GM18502 (cell line): ENCODE data around the gene TEKT1.
"Not testable (repeated sequence)": the region's sequence is repeated elsewhere in the genome, so short reads cannot be mapped to it uniquely, and the experiment has no call there.

Source experiments
- ATAC-seq: cut with Tn5 transposase; IDR thresholded peaks from one replicate; pipeline ENCODE4 v1.9.1; 2021; ENCODE audit warnings: mild to moderate bottlenecking; ENCODE audit not compliant: unreplicated experiment, poor library complexity

Gene TEKT1

DNA sequence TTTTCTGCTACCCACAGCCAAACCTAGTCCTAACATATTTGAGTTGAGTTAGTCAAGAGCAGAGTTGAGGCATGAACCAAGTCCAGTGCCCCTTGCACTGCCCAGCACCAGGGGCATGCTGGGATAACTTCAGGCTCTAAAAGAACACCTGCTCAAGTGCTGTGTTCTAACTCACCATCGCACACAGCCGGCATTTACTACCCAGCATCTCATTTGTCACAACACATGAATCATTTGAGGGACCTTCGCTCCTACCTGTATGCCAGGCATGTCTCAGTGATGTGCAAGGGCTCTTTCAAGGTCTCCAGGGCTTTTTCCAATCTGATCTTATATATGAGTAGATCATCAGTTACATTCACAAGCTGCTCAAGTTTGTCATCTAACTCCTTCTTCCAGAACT is 12.6 kb downstream of the TEKT1 start:
- ATAC-seq, result no peak

DNA sequence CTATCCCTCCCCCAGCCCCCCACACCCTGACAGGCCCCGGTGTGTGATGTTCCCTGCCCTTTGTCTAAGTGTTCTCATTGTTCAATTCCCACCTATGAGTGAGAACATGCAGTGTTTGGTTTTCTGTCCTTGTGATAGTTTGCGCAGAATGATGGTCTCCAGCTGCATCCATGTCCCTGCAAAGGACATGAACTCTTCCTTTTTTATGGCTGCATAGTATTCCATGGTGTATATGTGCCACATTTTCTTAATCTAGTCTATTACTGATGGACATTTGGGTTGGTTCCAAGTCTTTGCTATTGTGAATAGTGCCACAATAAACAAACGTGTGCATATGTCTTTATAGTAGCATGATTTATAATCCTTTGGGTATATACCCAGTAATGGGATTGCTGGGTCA is 15.2 kb downstream of the TEKT1 start:
- not testable (repeated sequence) for ATAC-seq

DNA sequence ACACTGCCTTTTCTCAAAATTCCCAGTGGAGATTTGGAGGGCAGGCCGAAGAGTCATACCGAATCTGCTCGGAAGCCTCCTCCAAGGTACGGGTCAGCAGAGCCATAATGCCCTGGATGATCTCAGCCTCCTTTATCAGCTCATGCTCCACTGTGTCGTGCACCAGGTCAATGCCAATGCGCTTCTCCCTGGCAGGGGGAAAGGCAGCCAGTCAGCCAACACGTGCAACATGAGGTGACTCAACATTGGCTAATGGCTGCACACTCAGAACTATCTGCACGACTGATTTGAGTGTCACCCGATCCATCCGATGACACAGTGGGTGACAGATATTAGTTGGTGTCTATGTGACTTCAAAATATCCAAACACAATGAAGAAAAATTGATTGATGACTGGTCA is 15.8 kb downstream of the TEKT1 start:
- no peak for ATAC-seq

DNA sequence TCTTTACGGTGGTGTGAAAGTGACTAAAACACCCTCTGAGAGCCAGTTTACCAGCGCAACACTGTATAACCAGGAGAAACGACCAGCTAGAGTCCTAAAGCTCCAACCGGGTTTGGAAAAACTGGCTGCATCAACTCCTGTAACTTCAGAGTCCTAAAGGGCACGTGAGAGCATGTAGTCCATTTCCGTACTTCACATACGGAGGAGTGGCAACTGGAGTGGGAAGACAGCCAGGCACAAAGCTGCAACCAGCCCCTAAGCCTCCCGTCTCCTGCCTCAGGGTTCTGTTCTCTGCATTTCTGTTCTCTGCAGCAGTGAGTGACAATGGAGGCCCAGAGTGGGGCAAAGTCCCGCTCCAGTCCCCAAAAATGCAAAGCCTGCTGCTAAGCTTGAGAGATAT is 19.2 kb downstream of the TEKT1 start:
- no peak for ATAC-seq

DNA sequence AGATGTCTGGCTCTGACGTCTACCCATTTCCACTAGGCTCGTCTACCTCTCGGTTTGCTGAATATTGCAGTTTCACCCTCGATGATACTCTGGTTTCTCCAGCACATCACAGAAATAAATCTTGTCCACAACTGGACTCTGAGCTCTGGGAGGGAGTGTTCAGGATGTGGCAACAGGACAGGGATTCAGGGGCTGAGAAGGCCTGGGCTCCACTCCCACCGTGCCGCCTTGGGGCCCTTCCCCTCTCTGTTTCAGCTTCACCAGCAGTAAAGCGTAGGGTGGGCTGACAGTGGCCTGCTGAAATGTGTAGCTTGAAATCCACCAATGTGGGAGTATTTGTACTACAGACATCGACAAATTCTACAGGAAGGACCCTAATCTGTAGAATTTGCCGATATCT is 20.0 kb downstream of the TEKT1 start:
- ATAC-seq, result no peak

DNA sequence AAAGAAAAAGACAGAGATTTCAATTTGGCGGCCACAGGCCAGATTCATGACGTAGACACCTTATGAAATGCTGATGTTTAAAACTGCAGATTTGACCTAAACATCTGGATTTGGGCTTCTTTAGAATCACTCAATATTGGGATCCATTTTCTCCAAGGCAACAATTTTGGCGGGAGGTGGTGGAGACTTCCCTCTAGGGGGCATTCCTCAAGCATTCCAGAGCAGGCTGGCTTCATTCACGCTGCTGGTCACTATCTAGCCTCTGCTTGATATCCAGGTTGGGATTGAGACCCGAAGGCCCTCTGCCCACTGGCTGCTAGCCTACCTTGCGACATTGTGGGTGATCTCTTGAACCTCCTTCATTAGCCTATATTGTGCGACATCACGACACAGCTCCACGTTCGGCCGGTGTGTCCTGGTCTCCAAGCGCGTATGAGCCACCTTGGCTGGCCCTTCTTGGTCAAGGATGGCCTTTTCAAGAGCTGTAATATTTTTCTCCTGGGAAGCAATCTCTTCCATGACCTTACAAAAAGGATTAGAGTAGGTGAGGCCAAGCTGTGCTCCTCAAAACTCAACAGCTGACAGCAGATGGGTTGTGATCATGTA is 31.0 kb downstream of the TEKT1 start:
- ATAC-seq, result no peak

DNA sequence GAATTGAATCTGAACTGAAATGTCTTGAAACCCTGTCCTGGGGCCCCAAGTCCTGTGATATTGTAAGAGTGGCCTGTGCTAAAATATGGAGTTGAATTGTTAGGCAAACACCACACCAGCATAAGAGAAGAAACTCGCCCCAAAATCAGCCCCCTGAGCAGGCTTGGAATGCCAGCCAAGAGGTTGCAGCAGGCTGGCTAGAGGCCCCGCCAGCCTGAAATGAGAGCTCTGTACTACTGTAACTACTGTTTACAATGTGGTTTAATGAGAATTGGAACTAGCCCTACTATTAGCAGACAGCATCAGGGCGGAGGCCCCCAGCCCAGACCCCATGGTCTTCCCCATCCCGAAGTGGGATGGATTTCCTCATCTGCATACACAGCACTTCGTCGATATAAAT is 31.8 kb downstream of the TEKT1 start:
- no peak for ATAC-seq

DNA sequence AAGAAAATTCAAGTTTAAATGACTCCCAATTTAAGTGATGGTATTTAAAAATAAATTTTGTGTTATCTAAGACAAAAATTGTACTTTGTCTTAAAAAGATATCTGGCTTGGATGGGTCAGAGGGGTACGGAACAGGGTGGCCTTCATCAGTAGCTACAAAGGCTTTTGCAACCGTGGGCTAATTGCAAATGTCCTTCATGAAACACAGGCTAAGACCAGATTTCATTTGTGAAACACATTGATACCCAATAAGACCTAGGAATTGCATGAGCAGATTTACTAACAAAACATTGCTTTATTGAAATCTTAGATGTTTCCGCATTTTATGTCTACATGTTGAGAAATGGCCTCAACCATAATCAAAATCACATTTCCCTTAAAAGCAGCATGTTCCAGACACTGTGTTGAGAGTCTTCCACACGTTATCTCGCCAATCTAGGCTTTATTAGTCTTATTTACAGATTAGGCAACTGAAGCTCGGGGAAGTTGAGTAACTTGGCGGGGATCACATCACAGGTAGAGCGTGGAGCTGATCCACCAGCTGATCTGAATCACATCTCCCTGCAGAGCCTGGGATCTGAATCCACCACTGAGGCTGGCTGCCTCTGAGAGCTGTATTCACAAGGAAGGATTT is 33.7 kb downstream of the TEKT1 start:
- no peak for ATAC-seq

DNA sequence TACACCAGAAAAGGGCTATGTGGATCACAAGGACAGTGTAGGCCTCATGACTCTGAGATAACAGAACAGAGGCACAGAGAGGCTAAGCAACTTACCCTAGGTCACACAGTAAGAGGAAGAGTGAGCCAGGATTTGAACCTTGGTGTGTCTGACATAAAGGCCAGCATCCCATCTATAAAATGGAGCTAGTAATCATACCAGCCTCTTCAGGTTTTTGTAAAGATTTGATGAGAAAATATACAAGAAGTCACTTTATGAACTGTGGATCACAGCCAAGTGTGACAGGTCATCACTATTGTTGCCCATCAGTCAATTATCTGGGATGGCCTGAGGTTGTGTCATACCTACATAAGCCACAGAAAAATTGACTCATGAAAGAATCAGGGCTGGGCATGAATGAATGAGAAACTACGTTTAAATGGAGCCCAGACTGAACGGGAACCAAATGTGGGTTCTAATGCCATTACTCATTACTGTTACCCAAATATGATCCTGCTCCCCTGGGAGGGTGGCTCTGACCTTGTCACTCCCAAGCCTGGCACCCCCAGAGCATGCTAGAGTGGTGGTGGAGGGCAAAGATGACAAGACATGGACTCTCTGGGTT is 34.5 kb downstream of the TEKT1 start:
- ATAC-seq, result no peak

DNA sequence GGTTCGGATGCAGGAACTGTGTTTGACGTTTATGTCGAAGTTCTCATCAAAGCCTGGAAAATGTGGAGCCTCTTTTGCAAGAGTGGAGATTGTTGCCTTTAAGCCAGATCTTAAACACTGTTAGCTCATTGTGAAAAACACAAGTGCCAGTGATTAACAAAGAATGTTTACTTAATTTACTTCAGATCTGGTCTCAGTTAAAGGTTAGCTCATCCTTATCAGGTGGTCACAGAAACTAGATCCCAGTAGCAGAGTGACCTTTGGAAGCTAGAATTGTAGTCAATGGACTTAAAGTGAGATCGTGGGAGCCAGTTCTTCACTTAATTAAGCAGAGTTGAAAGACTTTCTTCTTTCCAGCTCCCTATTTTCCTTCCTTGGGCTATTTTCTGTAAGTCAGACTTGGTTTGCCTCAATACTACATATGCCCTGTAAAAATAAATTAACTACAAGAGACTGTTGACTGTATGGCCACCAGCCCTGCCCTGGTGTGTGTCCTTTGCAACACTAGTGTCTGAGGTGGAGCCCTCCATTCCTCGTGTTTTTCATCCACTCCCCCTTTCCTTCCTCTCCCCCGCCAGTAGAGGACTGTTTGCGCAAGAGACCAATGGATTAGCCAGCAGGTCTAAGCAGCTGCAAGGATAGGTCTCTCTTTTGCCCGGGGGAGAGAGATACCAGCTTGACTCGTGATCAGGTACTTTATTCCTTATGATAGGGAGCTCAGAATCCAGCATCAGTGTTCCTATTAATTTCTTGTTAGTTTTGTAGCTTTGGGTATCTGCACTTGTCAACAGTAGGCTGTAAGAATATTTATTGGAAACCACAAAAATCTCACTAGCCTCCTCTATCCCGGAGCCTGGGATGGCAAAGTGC is 35.3 kb downstream of the TEKT1 start:
- ATAC-seq, result no peak

DNA sequence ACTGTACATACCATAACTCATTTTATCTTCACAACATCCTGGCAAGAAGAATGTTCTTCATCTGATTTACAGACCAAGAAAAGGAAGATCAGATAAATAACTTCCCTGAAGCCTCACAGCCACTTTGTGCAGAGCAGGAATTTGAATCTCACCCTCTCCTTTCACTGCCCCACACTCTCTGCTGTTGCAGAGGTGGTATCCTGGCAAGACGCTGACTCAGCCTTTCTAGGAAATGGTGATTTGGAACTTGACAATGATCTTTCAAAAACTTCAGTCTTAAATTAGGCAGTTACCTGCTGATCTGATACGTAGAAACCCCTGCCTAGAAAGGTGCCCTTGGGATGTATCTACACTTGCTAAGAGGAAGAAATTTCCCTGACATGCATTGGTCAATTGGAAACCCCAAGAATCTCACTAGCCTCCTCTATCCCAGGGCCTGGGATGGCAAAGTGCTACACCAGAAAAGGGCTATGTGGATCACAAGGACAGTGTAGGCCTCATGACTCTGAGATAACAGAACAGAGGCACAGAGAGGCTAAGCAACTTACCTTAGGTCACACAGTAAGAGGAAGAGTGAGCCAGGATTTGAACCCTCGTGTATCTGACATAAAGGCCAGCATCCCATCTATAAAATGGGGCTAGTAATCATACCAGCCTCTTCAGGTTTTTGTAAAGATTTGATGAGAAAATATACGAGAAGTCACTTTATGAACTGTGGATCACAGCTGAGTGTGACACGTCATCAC is 37.6 kb downstream of the TEKT1 start:
- no peak for ATAC-seq

DNA sequence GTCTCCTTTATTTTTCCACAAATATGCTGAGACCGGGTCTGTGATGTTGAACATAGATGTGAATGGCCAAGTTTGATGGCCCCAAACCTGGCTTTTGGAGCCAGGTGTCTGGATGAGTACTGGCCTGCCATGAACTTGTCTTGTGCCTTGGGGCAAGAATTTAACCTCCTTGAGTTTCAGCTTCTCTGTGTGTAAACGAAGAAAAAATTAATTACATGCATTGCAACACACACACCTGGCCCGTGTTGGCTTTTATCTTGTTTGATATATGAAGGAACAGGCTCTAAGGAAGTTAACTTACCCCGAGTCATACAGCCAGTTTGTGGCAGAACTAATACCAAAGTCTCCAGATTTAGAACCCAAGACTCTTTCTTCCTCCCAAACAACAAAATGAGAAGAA is 42.4 kb downstream of the TEKT1 start:
- ATAC-seq, result no peak

DNA sequence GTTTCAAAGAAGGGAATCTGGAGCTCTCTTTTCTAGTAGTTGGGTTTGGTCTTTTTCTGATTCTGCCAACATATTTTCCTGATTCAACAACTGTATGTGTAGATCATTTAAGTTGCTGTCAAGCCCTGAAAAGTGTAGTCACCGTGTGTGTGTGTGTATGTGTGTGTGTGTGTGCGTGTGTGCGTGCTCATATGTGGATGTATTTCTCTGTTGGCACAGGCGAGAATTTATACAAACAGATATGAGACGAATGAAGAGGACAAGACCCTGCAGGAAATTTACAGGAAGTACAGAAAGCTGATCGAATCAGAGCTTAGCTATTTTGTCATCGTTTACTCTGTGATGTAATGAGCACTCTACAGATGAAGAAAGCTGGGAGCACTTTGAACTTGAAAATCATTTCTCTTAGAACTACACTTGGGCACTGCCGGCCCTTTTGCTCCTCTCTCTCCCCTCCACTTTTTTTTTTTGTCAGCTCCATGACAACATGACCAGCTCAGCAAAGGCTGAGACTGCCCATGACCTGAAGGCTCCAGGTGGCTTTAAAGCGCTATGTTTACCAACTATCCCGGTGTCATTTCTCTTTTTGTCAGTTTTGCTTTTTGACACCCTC is 44.3 kb downstream of the TEKT1 start:
- no peak for ATAC-seq

DNA sequence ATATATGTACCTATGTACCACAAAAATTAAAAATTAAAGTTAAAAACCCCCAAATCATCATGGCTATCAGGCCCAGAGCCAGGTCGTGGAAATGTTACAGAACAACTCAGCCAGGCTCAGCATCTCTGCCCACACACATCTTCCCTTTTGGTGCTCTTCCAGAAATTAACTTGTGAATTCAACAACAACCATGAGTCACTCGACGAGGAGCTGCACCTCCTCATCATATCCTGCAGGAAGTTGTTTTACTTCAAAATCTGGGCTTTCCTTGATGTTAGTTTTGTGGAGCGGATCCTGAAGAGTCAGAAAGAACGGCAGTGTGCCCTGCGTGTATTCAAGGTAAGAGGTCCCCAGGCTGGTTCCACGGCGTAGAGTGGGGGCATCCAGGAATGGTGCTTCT is 44.9 kb downstream of the TEKT1 start:
- ATAC-seq, result no peak

DNA sequence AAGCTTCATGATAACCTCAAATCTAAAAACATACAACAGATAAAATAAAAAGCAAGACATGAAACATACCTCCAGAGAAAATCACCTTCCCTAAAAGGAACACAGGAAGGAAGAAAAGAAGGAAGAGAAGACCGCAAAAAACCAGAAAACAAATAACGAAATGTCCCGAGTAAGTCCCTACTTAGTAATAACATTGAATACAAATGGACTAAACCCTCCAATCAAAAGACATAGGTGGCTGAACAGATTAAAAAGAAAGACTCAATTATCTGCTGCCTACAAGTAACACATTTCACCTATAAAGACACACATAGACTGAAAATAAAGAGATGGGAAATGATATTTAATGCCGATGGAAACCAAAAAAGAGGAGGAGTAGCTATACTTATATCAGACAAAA is 49.3 kb downstream of the TEKT1 start:
- no peak for ATAC-seq

DNA sequence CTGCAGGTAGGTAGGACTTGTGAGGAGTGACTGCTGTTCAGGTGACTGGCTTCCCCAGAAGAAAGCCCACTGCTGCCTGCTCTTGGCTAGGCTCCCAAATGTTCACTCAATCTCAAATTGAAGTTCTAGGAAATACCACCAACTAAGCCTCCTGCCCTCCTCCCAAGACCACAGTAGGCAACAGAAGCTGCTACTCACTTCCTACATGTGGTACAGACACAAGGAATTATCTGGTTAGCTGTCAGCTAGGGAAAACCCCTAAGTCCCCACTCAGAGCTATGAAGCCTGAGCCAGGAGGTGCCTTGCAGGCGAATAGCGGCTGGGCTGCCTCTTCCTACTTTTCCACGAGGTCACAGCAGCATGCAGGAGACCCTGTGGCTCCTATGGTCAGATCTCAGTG is 50.6 kb downstream of the TEKT1 start:
- no peak for ATAC-seq

DNA sequence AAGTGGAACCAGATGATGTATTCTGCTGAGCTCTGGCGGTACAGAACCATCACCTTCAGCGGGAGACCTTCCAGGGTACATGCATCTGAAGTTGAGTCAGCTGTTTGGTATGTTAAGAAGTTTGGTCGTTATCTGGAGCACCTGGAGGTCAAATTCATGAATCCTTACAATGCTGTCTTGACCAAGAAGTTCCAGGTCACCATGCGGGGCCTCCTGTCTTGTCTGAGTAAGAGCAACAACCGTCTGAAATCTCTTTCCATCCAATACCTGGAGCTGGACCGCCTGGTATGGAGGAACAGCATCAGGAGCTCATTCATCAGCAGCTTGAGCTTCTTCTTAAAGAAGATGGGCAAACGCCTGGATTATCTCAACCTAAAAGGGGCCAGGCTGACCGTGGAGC is 51.5 kb downstream of the TEKT1 start:
- no peak for ATAC-seq

DNA sequence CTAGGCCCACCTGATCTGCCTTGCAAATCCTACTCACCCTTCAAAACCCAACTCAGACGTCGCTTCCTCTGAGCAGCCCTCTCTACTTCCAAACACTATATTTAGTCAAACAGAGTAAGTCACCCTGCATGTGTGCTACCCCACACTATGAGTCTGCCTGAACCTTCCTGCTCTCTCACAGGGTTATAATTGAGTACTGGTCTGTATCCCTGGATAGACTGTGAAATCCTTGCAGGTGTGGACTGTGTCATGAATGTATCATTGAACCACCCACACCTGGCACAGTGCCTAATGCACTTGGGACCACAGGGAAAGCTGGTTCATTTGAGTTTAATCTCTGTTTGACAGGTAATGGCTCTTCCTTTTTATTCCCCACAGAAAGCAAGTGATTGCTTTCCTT is 52.1 kb downstream of the TEKT1 start:
- ATAC-seq, result no peak

DNA sequence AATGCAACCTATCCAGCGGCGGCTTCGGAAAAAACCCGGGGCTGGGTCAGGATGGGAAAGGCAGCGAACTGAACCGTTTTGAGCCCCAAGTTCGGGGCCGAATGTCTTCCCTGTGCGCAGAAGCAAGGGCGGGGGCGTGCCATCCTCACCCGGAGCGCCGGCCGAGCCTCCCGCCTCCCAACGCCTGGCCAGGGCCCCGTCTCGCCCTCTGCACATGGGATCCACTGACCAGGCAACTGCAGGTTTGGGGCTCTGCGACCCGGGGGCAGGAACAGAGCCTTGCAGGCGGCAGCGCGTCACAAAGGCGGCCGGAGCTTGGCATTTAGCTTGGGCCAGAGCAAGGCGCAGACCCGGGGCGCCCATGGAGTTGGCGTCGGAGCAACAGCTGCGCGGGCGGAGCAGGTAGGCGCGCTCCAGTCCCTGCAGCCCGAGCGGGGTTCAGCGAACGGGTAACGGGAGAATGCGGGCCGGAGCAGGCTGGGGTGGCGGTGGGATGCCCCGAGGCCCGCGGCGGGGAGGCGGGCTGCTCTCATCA is 55.6 kb downstream of the TEKT1 start, which contains the start of gene FBXO39:
FBXO39 (plus strand) TSS at position 345 of the 535 bp plus-strand sequence. CDS start 3,654 bp downstream, outside the sequence.
- no peak for ATAC-seq

DNA sequence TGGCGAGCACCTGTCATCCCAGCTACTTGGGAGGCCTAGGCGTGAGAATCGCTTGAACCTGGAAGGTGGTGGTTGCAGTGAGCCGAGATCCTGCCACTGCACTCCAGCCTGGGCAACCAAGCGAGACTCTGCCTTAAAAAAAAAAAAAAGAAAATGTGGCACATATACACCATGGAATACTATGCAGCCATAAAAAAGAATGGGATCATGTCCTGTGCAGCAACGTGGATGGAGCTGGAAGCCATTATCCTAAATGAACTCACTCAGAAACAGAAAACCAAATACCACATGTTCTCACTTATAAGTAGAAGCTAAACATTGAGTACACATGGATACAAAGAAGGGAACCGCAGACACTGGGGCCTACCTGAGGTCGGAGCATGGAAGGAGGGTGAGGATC is 56.6 kb downstream of the TEKT1 start:
- ATAC-seq, result not testable (repeated sequence)
